CD4-positive, CD25-positive, alpha-beta regulatory T cell (primary cell): ENCODE data around the gene SYK. TPM values are rescaled to one million over a fixed set of nuclear protein-coding genes. Genes with fewer than 3 reads are reported as not detected.

ENCODE experiments used
- ATAC-seq, 2 donors: fragments of 150-1000 bp; cut with Tn5 transposase; one replicate each; pipeline ENCODE4 v1.10.0; 2021; ENCODE audit warnings: low read depth in 2 of 2, moderate number of reproducible peaks in 2 of 2, moderate library complexity in 1 of 2
- DNase-seq, 3 donors: peaks; one replicate each; pipeline versions ENCODE4 v3.0.0 to v3.0.0-alpha.2; 2012 to 2022; ENCODE audit warnings: mixed read lengths in 1 of 3
- H3K27ac ChIP-seq: one replicate; pipeline ENCODE4 v1.7.0; 2013; ENCODE audit warnings: mild to moderate bottlenecking, low read length; ENCODE audit not compliant: insufficient read depth, poor library complexity, severe bottlenecking
- H3K27me3 ChIP-seq: one replicate; pipeline ENCODE4 v1.7.0; 2013; ENCODE audit warnings: low read length; ENCODE audit not compliant: control insufficient read depth, insufficient read depth
- H3K36me3 ChIP-seq: one replicate; pipeline ENCODE4 v1.7.0; 2013; ENCODE audit warnings: mild to moderate bottlenecking, low read length, moderate library complexity; ENCODE audit not compliant: control insufficient read depth, insufficient read depth
- H3K4me1 ChIP-seq: 2 replicates; pipeline ENCODE4 v1.7.0; 2013; ENCODE audit warnings: mild to moderate bottlenecking, low read length; ENCODE audit not compliant: insufficient read depth, control insufficient read depth, poor library complexity, severe bottlenecking
- H3K4me3 ChIP-seq: one replicate; pipeline ENCODE4 v1.7.0; 2013; ENCODE audit warnings: low read depth, mild to moderate bottlenecking, low read length, moderate library complexity
- H3K9me3 ChIP-seq, 2 experiments: 1 replicate in 1 of 2; 2 replicates in 1 of 2; pipeline ENCODE4 v1.7.0; 2013; ENCODE audit warnings: low read length in 2 of 2, mild to moderate bottlenecking in 1 of 2, moderate library complexity in 1 of 2; ENCODE audit not compliant: control insufficient read depth in 2 of 2
- H3K27ac Mint-ChIP-seq, 3 donors: one replicate each; pipeline ENCODE4 v1.8.0; 2020 to 2022; ENCODE audit warnings: mild to moderate bottlenecking in 3 of 3, mixed read lengths in 3 of 3, moderate library complexity in 2 of 3
- H3K27me3 Mint-ChIP-seq: one replicate; pipeline ENCODE4 v1.8.0; 2022; ENCODE audit warnings: mild to moderate bottlenecking, mixed read lengths
- H3K36me3 Mint-ChIP-seq: one replicate; pipeline ENCODE4 v1.8.0; 2020; ENCODE audit warnings: mixed read lengths
- H3K4me1 Mint-ChIP-seq, 4 donors: one replicate each; pipeline ENCODE4 v1.8.0; 2020 to 2022; ENCODE audit warnings: mixed read lengths in 4 of 4, mild to moderate bottlenecking in 1 of 4
- H3K4me3 Mint-ChIP-seq, 4 donors: one replicate each; pipeline ENCODE4 v1.8.0; 2020 to 2022; ENCODE audit warnings: mild to moderate bottlenecking in 4 of 4, mixed read lengths in 4 of 4, moderate library complexity in 3 of 4
- H3K9me3 Mint-ChIP-seq, 7 donors: one replicate each; pipeline ENCODE4 v1.8.0; 2020 to 2022; ENCODE audit warnings: mixed read lengths in 7 of 7, mild to moderate bottlenecking in 3 of 7, moderate library complexity in 2 of 7
- polyA plus RNA-seq, 4 donors: library from polyadenylated mRNA; unstranded; fragments of 300-500 nt; fragmentation: Illumina TruSeq; gene quantifications; one replicate each; pipeline ENCODE4 v1.2.3, GENCODE V29; 2021
- total RNA-seq: library from RNA; stranded (reverse); gene quantifications from one replicate; pipeline ENCODE4 v1.2.3, GENCODE V29; 2022

The SYK gene
- total and polyA plus RNA-seq, 5 donors from 2014 or later: 0.13 to 0.81 (median 0.48) TPM; not detected in 1

- H3K27ac Mint-ChIP-seq: no peak overlapping the region
- Histone ChIP-seq H3K4me1 (no peaks in the 10 kb centered on the region), H3K27ac (no peak overlapping the region), H3K9me3 (no peaks in the 10 kb centered on the region), H3K27me3 (no peaks in the 10 kb centered on the region), H3K4me3 (no peak overlapping the region), H3K36me3 (no peaks in the 10 kb centered on the region)
- peaks cover 0 to 2% (median 0%) of the 10 kb centered on the region in 4 donors for H3K4me1 Mint-ChIP-seq
- no peaks in the 10 kb centered on the region for H3K36me3 Mint-ChIP-seq
- H3K9me3 Mint-ChIP-seq: no peaks in the 10 kb centered on the region
- H3K27me3 Mint-ChIP-seq: no peaks in the 10 kb centered on the region
- H3K4me3 Mint-ChIP-seq: no peak overlapping the region
- ATAC-seq: no peak
- no peak for DNase-seq
These were observed 37.0 kb downstream of the SYK start for GRCh38 chr9:90838581-90839154.

DNA sequence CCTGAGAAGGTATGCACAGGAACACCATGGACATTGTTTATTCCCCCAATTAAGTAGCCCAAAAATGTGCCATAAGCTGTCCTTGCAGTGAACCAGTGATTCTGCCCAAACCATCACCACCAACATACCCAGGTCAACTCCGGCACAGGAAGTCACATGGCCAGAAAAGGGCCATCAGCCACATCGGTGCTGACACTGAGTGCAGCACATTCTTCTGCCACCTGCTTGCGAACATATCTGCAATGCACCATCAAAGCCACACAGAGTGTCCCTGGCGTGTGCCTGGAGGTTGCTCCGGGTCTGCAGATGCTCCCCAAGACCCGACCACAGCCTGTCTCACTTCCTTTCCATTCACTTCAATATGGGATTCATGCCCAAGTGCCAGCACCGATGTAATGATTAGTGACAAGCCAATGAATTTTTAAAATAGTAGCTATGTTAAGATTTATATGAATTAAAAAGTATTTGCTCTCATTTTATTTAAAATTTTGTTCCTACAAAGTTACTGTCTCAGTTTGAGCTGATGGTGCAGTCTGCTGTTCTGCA is 37.6 kb downstream of the SYK start:
- no peaks in the 10 kb centered on the region for H3K27me3 Mint-ChIP-seq
- Histone ChIP-seq H3K4me3 (no peak overlapping the region), H3K36me3 (no peaks in the 10 kb centered on the region), H3K27me3 (no peaks in the 10 kb centered on the region), H3K9me3 (no peaks in the 10 kb centered on the region), H3K4me1 (no peaks in the 10 kb centered on the region), H3K27ac (no peak overlapping the region)
- H3K36me3 Mint-ChIP-seq: no peaks in the 10 kb centered on the region
- H3K9me3 Mint-ChIP-seq: no peaks in the 10 kb centered on the region
- no peak for DNase-seq
- ATAC-seq: no peak
- H3K4me3 Mint-ChIP-seq: no peak overlapping the region
- no peak overlapping the region for H3K27ac Mint-ChIP-seq
- H3K4me1 Mint-ChIP-seq: peaks cover 0 to 2% (median 0%) of the 10 kb centered on the region in 4 donors

DNA sequence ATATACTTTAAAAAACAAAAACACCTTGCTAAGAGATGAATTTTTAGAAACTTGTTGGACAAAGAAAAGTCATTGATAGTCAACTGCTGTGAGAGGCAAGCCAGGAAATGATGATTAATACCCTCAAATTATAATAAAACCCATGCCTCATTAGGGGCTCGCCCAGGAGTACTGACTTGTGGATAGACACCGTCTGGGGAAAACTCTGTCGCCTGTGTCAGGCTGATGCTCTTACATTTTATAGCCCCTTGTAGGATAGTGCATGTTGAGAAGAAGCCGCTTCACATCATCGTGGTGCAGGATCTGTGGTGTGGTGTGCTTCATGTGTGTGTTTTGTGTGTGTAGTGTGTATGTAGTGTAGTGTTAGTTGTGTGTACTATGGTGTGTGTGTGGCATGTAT is 39.1 kb downstream of the SYK start:
- Mint-ChIP-seq H3K9me3 (no peaks in the 10 kb centered on the region), H3K27me3 (no peaks in the 10 kb centered on the region), H3K4me3 (no peak overlapping the region), H3K27ac (no peak overlapping the region), H3K36me3 (no peaks in the 10 kb centered on the region), H3K4me1 (peaks cover 0 to 2% (median 0%) of the 10 kb centered on the region in 4 donors)
- no peaks in the 10 kb centered on the region for H3K27me3 ChIP-seq
- no peak overlapping the region for H3K4me3 ChIP-seq
- no peak overlapping the region for H3K27ac ChIP-seq
- no peaks in the 10 kb centered on the region for H3K9me3 ChIP-seq
- DNase-seq: no peak
- H3K36me3 ChIP-seq: no peaks in the 10 kb centered on the region
- no peaks in the 10 kb centered on the region for H3K4me1 ChIP-seq
- ATAC-seq: no peak

- H3K4me3 ChIP-seq: no peak overlapping the region
- no peaks in the 10 kb centered on the region for H3K9me3 Mint-ChIP-seq
- DNase-seq: no peak
- no peaks in the 10 kb centered on the region for H3K9me3 ChIP-seq
- H3K27ac Mint-ChIP-seq: no peak overlapping the region
- H3K27me3 Mint-ChIP-seq: no peaks in the 10 kb centered on the region
- peaks cover 0 to 2% (median 0%) of the 10 kb centered on the region in 4 donors for H3K4me1 Mint-ChIP-seq
- no peak overlapping the region for H3K27ac ChIP-seq
- no peaks in the 10 kb centered on the region for H3K4me1 ChIP-seq
- no peaks in the 10 kb centered on the region for H3K36me3 Mint-ChIP-seq
- H3K27me3 ChIP-seq: no peaks in the 10 kb centered on the region
- no peak for ATAC-seq
- H3K4me3 Mint-ChIP-seq: no peak overlapping the region
- no peaks in the 10 kb centered on the region for H3K36me3 ChIP-seq
These were observed 39.6 kb downstream of the SYK start for GRCh38 chr9:90841213-90841612.

GRCh38 chr9:90841615-90842014 is 40.0 kb downstream of the SYK start:
- Histone ChIP-seq H3K27me3 (no peaks in the 10 kb centered on the region), H3K36me3 (no peaks in the 10 kb centered on the region), H3K27ac (no peak overlapping the region), H3K4me3 (no peak overlapping the region), H3K9me3 (no peaks in the 10 kb centered on the region), H3K4me1 (no peaks in the 10 kb centered on the region)
- peaks cover 0 to 2% (median 0%) of the 10 kb centered on the region in 4 donors for H3K4me1 Mint-ChIP-seq
- no peaks in the 10 kb centered on the region for H3K27me3 Mint-ChIP-seq
- ATAC-seq (no peak), DNase-seq (no peak)
- no peaks in the 10 kb centered on the region for H3K36me3 Mint-ChIP-seq
- H3K4me3 Mint-ChIP-seq: no peak overlapping the region
- H3K27ac Mint-ChIP-seq: no peak overlapping the region
- H3K9me3 Mint-ChIP-seq: no peaks in the 10 kb centered on the region

- Histone ChIP-seq H3K27me3 (no peaks in the 10 kb centered on the region), H3K36me3 (no peaks in the 10 kb centered on the region), H3K27ac (no peak overlapping the region), H3K9me3 (no peaks in the 10 kb centered on the region), H3K4me3 (no peak overlapping the region), H3K4me1 (no peaks in the 10 kb centered on the region)
- no peaks in the 10 kb centered on the region for H3K9me3 Mint-ChIP-seq
- DNase-seq (no peak), ATAC-seq (no peak)
- H3K36me3 Mint-ChIP-seq: no peaks in the 10 kb centered on the region
- no peaks in the 10 kb centered on the region for H3K27me3 Mint-ChIP-seq
- H3K27ac Mint-ChIP-seq: no peak overlapping the region
- H3K4me1 Mint-ChIP-seq: peaks cover 0 to under 1% (median 0%) of the 10 kb centered on the region in 4 donors
- no peak overlapping the region for H3K4me3 Mint-ChIP-seq
These were observed 40.7 kb downstream of the SYK start for GRCh38 chr9:90842176-90842777.

GRCh38 chr9:90842996-90843395 is 41.4 kb downstream of the SYK start:
- Histone ChIP-seq H3K4me3 (no peak overlapping the region), H3K27ac (no peak overlapping the region), H3K9me3 (no peaks in the 10 kb centered on the region), H3K4me1 (no peaks in the 10 kb centered on the region), H3K27me3 (no peaks in the 10 kb centered on the region), H3K36me3 (no peaks in the 10 kb centered on the region)
- H3K27ac Mint-ChIP-seq: no peak overlapping the region
- H3K9me3 Mint-ChIP-seq: no peaks in the 10 kb centered on the region
- H3K36me3 Mint-ChIP-seq: no peaks in the 10 kb centered on the region
- ATAC-seq (peak in 1 of 2 donors; percentile 30), DNase-seq (no peak)
- no peak overlapping the region for H3K4me3 Mint-ChIP-seq
- H3K4me1 Mint-ChIP-seq: no peaks in the 10 kb centered on the region
- H3K27me3 Mint-ChIP-seq: no peaks in the 10 kb centered on the region

- H3K4me3 Mint-ChIP-seq: no peak overlapping the region
- ATAC-seq: no peak
- H3K27me3 Mint-ChIP-seq: no peaks in the 10 kb centered on the region
- H3K4me3 ChIP-seq: no peak overlapping the region
- no peaks in the 10 kb centered on the region for H3K9me3 Mint-ChIP-seq
- no peaks in the 10 kb centered on the region for H3K36me3 Mint-ChIP-seq
- H3K27me3 ChIP-seq: no peaks in the 10 kb centered on the region
- H3K27ac Mint-ChIP-seq: no peak overlapping the region
- H3K27ac ChIP-seq: no peak overlapping the region
- no peaks in the 10 kb centered on the region for H3K9me3 ChIP-seq
- no peak for DNase-seq
- no peaks in the 10 kb centered on the region for H3K4me1 Mint-ChIP-seq
- H3K4me1 ChIP-seq: no peaks in the 10 kb centered on the region
- no peaks in the 10 kb centered on the region for H3K36me3 ChIP-seq
These were observed 41.9 kb downstream of the SYK start for GRCh38 chr9:90843525-90843924.
